SK-N-SH (cell line): ENCODE measurements around the gene LTB4R2. TPM values are rescaled to one million over a fixed set of nuclear protein-coding genes. Genes with fewer than 3 reads are reported as not detected.

ENCODE experiments used
- CTCF ChIA-PET: fragments of 300-600, 350-600 bp; formaldehyde crosslinking; extraction: SDS; loops from one replicate; lab custom pipeline; 2021; lab: Yijun Ruan, JAX
- POLR2A ChIA-PET: fragments of 350-600 bp; sonication (Branson Sonifier 250); formaldehyde crosslinking; extraction: SDS; loops from one replicate; lab custom pipeline; 2020; ENCODE audit warnings: antibody characterized with exemption, inconsistent platforms; lab: Yijun Ruan, JAX
- DNase-seq: peaks from one replicate; pipeline ENCODE4 v3.0.0; 2012
- H2AFZ ChIP-seq: fragments of 200-600 bp; sonication (generic); 2 replicates; pipeline ENCODE4 v1.8.1; 2016; ENCODE audit warnings: antibody characterized with exemption, mild to moderate bottlenecking, low read depth
- H3F3A ChIP-seq: fragments of 200-600 bp; sonication (generic); replicated peaks from 2 replicates; pipeline ENCODE3; 2016; ENCODE audit warnings: antibody characterized with exemption, mild to moderate bottlenecking; ENCODE audit not compliant: insufficient read depth
- H3K27ac ChIP-seq, 2 experiments: fragments of 200-500 bp in 1 of 2; fragments of 200-600 bp in 1 of 2; sonication (Bioruptor generic) in 1 of 2; sonication (generic), shearing (Covaris generic) in 1 of 2; 2 replicates each; pipeline versions ENCODE4 v1.5.1 to v1.6.1; 2014 to 2016; ENCODE audit warnings: low read depth in 2 of 2, inconsistent platforms in 1 of 2, low read length in 1 of 2, mild to moderate bottlenecking in 1 of 2, mixed read lengths in 1 of 2
- H3K27me3 ChIP-seq: fragments of 200-600 bp; sonication (generic), shearing (Covaris generic); 2 replicates; pipeline ENCODE4 v1.6.1; 2016; ENCODE audit warnings: mixed run types; ENCODE audit not compliant: insufficient read depth
- H3K36me3 ChIP-seq, 2 experiments: fragments of 200-500 bp in 1 of 2; fragments of 200-600 bp in 1 of 2; sonication (Bioruptor generic) in 1 of 2; sonication (generic) in 1 of 2; replicated peaks in 1 of 2; 2 replicates each; pipeline versions ENCODE3 to v1.5.1; 2014 to 2016; ENCODE audit warnings: low read length in 1 of 2, mild to moderate bottlenecking in 1 of 2; ENCODE audit not compliant: insufficient read depth in 2 of 2, control insufficient read depth in 1 of 2
- H3K4me1 ChIP-seq, 2 experiments: fragments of 200-500 bp in 1 of 2; fragments of 200-600 bp in 1 of 2; sonication (Bioruptor generic) in 1 of 2; sonication (generic), shearing (Covaris generic) in 1 of 2; 2 replicates each; pipeline versions ENCODE4 v1.5.1 to v1.6.1; 2014 to 2016; ENCODE audit warnings: low read depth in 1 of 2, low read length in 1 of 2, mixed run types in 1 of 2; ENCODE audit not compliant: insufficient read depth in 2 of 2, control insufficient read depth in 1 of 2
- H3K4me2 ChIP-seq: fragments of 200-600 bp; sonication (generic), shearing (Covaris generic); 2 replicates; pipeline ENCODE4 v1.6.1; 2017; ENCODE audit warnings: mixed run types
- H3K4me3 ChIP-seq, 2 experiments: fragments of 200-500 bp in 1 of 2; fragments of 200-600 bp in 1 of 2; sonication (Bioruptor generic) in 1 of 2; sonication (generic), shearing (Covaris generic) in 1 of 2; 2 replicates each; pipeline versions ENCODE4 v1.5.1 to v1.8.1; 2014 to 2016; ENCODE audit warnings: low read depth in 2 of 2, inconsistent platforms in 1 of 2, low read length in 1 of 2, mild to moderate bottlenecking in 1 of 2, mixed read lengths in 1 of 2, moderate library complexity in 1 of 2
- H3K79me2 ChIP-seq: fragments of 200-600 bp; sonication (generic); 2 replicates; pipeline ENCODE4 v1.8.1; 2017; ENCODE audit warnings: mild to moderate bottlenecking; ENCODE audit not compliant: insufficient read depth
- H3K9ac ChIP-seq: fragments of 200-600 bp; sonication (generic); 2 replicates; pipeline ENCODE4 v1.6.1; 2017; ENCODE audit warnings: mixed run types
- H3K9me2 ChIP-seq: fragments of 200-600 bp; sonication (generic); 2 replicates; pipeline ENCODE4 v1.6.1; 2017; ENCODE audit warnings: mixed run types
- H3K9me3 ChIP-seq: fragments of 200-600 bp; sonication (generic); 2 replicates; pipeline ENCODE4 v1.6.1; 2017; ENCODE audit warnings: mixed run types, mild to moderate bottlenecking, moderate library complexity
- H4K20me1 ChIP-seq: fragments of 200-600 bp; sonication (generic); 2 replicates; pipeline ENCODE4 v1.6.1; 2017; ENCODE audit warnings: mild to moderate bottlenecking, mixed run types; ENCODE audit not compliant: insufficient read depth
- EZH2phosphoT487 ChIP-seq: fragments of 200-600 bp; sonication (generic); IDR thresholded peaks from 2 replicates; pipeline ENCODE4 v1.6.1; 2017; ENCODE audit warnings: low read depth, mixed run types, mild to moderate bottlenecking, antibody characterized with exemption, moderate library complexity, borderline replicate concordance
- FOXM1 ChIP-seq: IDR thresholded peaks from 2 replicates; pipeline ENCODE4 v1.4.0; 2012; ENCODE audit warnings: low read depth, mild to moderate bottlenecking
- GABPA ChIP-seq: IDR thresholded peaks from 2 replicates; pipeline ENCODE4 v1.4.0; 2012; ENCODE audit warnings: low read depth, mild to moderate bottlenecking
- IRF3 ChIP-seq: fragments of 150-350 bp; IDR thresholded peaks from 2 replicates; pipeline ENCODE4 v1.6.1; 2016; ENCODE audit warnings: mild to moderate bottlenecking, low read depth, low read length
- JUND ChIP-seq: IDR thresholded peaks from 2 replicates; pipeline ENCODE4 v1.4.0; 2012
- RAD21 ChIP-seq: IDR thresholded peaks from 2 replicates; pipeline ENCODE4 v1.6.1; 2012; ENCODE audit warnings: mild to moderate bottlenecking, low read length
- RCOR1 ChIP-seq: fragments of 150-350 bp; IDR thresholded peaks from 2 replicates; pipeline ENCODE4 v1.6.1; 2017; ENCODE audit warnings: antibody characterized with exemption, low read length
- SMC3 ChIP-seq: IDR thresholded peaks from 2 replicates; pipeline ENCODE4 v1.6.1; 2012; ENCODE audit warnings: low read depth, low read length, improper control_type of control experiment
- USF1 ChIP-seq: IDR thresholded peaks from 2 replicates; pipeline ENCODE4 v1.4.0; 2012; ENCODE audit warnings: low read depth, borderline replicate concordance
- ZBTB33 ChIP-seq: IDR thresholded peaks from 2 replicates; pipeline ENCODE4 v1.4.0; 2012; ENCODE audit warnings: low read depth, borderline replicate concordance
- WGBS: methylation state at CpG from one replicate; pipeline ENCODE4 v1.1.6; 2017; ENCODE audit warnings: low lambda C conversion rate; 5-methylcytosine and 5-hydroxymethylcytosine counted together
- polyA plus RNA-seq, 3 experiments: library from polyadenylated mRNA; depleted of rRNA; stranded (reverse); fragments of >200 nt; gene quantifications; 2 replicates each; pipeline ENCODE4 v1.2.3, GENCODE V29; 2012

LTB4R2 gene
- polyA plus RNA-seq, 1 of the 3 experiments (the other 2 are of a cell fraction): 8.2 TPM

GRCh38 chr14:24277606-24278321 lies 32.2 kb upstream of the LTB4R2 start:
- no peak for DNase-seq
- no peak overlapping the region for H3K9ac ChIP-seq
- H3K9me2 ChIP-seq: no peaks in the 10 kb centered on the region
- peaks cover 0 to 12% of the 10 kb centered on the region in 2 experiments; a peak in 1 of 4 replicates for H3K4me1 ChIP-seq
- H3F3A ChIP-seq: no peaks in the 10 kb centered on the region
- 91% methylated on average over 11 of the region's 11 CpGs for WGBS
- no peak overlapping the region for H2AFZ ChIP-seq
- H3K4me3 ChIP-seq: no peak overlapping the region
- H3K27ac ChIP-seq: no peak overlapping the region
- H3K9me3 ChIP-seq: no peaks in the 10 kb centered on the region
- no peaks in the 10 kb centered on the region for H3K79me2 ChIP-seq
- H3K4me2 ChIP-seq: no peak overlapping the region
- POLR2A ChIA-PET: interaction anchor here (1.0 kb wide), 1 partner anchor 121 kb away, joined by 3 read pairs; the partner anchor contains the start of gene NYNRIN
- no peaks in the 10 kb centered on the region for H3K36me3 ChIP-seq
- H3K27me3 ChIP-seq: no peaks in the 10 kb centered on the region
- CTCF ChIA-PET: interaction anchor here (0.8 to 8.9 kb wide), 5 partner anchors 20 to 153 kb away, joined by 3 to 87 read pairs (median 5); partner anchors contain the start of genes CIDEB, DHRS1 and NOP9
- H4K20me1 ChIP-seq: no peaks in the 10 kb centered on the region
- no peak for TF ChIP-seq USF1
- no peak for TF ChIP-seq JUND
- no peak for TF ChIP-seq EZH2phosphoT487
- TF ChIP-seq RAD21: no peak
- no peak for TF ChIP-seq FOXM1
- TF ChIP-seq ZBTB33: no peak
- no peak for TF ChIP-seq SMC3
- TF ChIP-seq RCOR1: no peak

GRCh38 chr14:24278424-24278823 lies 31.5 kb upstream of the LTB4R2 start:
- no peak overlapping the region for H2AFZ ChIP-seq
- no peaks in the 10 kb centered on the region for H3F3A ChIP-seq
- H3K27ac ChIP-seq: no peak overlapping the region
- H3K79me2 ChIP-seq: no peaks in the 10 kb centered on the region
- no peaks in the 10 kb centered on the region for H3K36me3 ChIP-seq
- no peaks in the 10 kb centered on the region for H3K9me2 ChIP-seq
- DNase-seq: no peak
- H3K4me3 ChIP-seq: no peak overlapping the region
- H3K4me2 ChIP-seq: no peak overlapping the region
- ChIA-PET CTCF (interaction anchor here (1.0 to 8.9 kb wide), 7 partner anchors 10 to 158 kb away, joined by 3 to 87 read pairs (median 5); partner anchors contain the start of genes CIDEB, DHRS1 and NOP9), POLR2A (interaction anchor here (1.0 kb wide), 1 partner anchor 121 kb away, joined by 3 read pairs; the partner anchor contains the start of gene NYNRIN)
- H3K4me1 ChIP-seq: peaks cover 0 to 12% of the 10 kb centered on the region in 2 experiments; a peak in 1 of 4 replicates
- no peaks in the 10 kb centered on the region for H3K9me3 ChIP-seq
- 89% methylated on average over 5 of the region's 5 CpGs for WGBS
- no peaks in the 10 kb centered on the region for H4K20me1 ChIP-seq
- H3K9ac ChIP-seq: no peak overlapping the region
- no peaks in the 10 kb centered on the region for H3K27me3 ChIP-seq
- TF ChIP-seq RCOR1 (no peak), SMC3 (no peak), GABPA (no peak), IRF3 (no peak)
